T47D (cell line): Measurements from ENCODE around the gene THADA.

ENCODE experiments used
- DNase-seq, 2 experiments: peaks; one replicate each; pipeline versions ENCODE4 v3.0.0 to v3.0.0-alpha.2; 2011 to 2012; ENCODE audit warnings: low read depth in 1 of 2, low spot score in 1 of 2
- JUND ChIP-seq: IDR thresholded peaks from 2 replicates; pipeline ENCODE4 v1.6.1; 2012; ENCODE audit warnings: low read depth
- in situ Hi-C: cut with HindIII; loops from 2 replicates; pipeline ENCODE4 v1.10.0; 2016; ENCODE audit warnings: low sequenced_read_pairs, low pct_unique_long_range_greater_than_20kb

Gene THADA

GRCh38 chr2:43262239-43262638 is 333.6 kb downstream of the THADA start:
- no peak for TF ChIP-seq JUND
- in situ Hi-C loops = no loop called here
- no peak for DNase-seq

GRCh38 chr2:43259512-43259911 is 336.3 kb downstream of the THADA start:
- TF ChIP-seq JUND = no peak
- in situ Hi-C loops = no loop called here
- DNase-seq = no peak

GRCh38 chr2:43258547-43259156 is 337.2 kb downstream of the THADA start:
- TF ChIP-seq JUND = no peak
- in situ Hi-C loops = no loop called here
- DNase-seq = no peak

- no peak for DNase-seq
- no peak for TF ChIP-seq JUND
- in situ Hi-C loops = no loop called here
Observed at GRCh38 chr2:43255296-43255910, 340.4 kb downstream of the THADA start.

- no peak for TF ChIP-seq JUND
- in situ Hi-C loops = no loop called here
- no peak for DNase-seq
Observed at GRCh38 chr2:43254331-43254730, 341.5 kb downstream of the THADA start.

GRCh38 chr2:43251171-43251731 is 344.6 kb downstream of the THADA start:
- DNase-seq = peak in 1 of 2 experiments; percentile 24
- TF ChIP-seq JUND = no peak
- in situ Hi-C loops = no loop called here

- in situ Hi-C loops = no loop called here
- TF ChIP-seq JUND = no peak
- no peak for DNase-seq
Observed at GRCh38 chr2:43250015-43250414, 345.8 kb downstream of the THADA start.

GRCh38 chr2:43248621-43249020 is 347.2 kb downstream of the THADA start:
- in situ Hi-C loops = no loop called here

GRCh38 chr2:43246641-43247040 is 349.2 kb downstream of the THADA start:
- no peak for DNase-seq
- in situ Hi-C loops = no loop called here
- no peak for TF ChIP-seq JUND

More at GRCh38 chr2:43248621-43249020, 347.2 kb downstream of the THADA start:
- TF ChIP-seq JUND = no peak
- DNase-seq = no peak

- DNase-seq = no peak
- no peak for TF ChIP-seq JUND
- in situ Hi-C loops = no loop called here
Observed at GRCh38 chr2:43241558-43241957, 354.3 kb downstream of the THADA start.

GRCh38 chr2:43240766-43241150 is 355.1 kb downstream of the THADA start:
- DNase-seq = no peak
- in situ Hi-C loops = no loop called here
- no peak for TF ChIP-seq JUND

GRCh38 chr2:43239981-43240765 is 355.7 kb downstream of the THADA start:
- TF ChIP-seq JUND = no peak
- in situ Hi-C loops = no loop called here
- DNase-seq = no peak

- TF ChIP-seq JUND = no peak
- no peak for DNase-seq
- in situ Hi-C loops = no loop called here
Observed at GRCh38 chr2:43238813-43239212, 357.0 kb downstream of the THADA start.
